Parathyroid adenoma (tissue), 2 donors: ENCODE results near the gene CACNA1C.
"Not testable (repeated sequence)": the region's sequence is repeated elsewhere in the genome, so short reads cannot be mapped to it uniquely, and the experiment has no call there.

Experiments
- H2AFZ ChIP-seq: fragments of 300-600 bp; sonication (generic); one replicate; pipeline ENCODE4 v1.7.0; 2017; ENCODE audit warnings: antibody characterized with exemption, mild to moderate bottlenecking
- H3K27ac ChIP-seq: fragments of 300-600 bp; sonication (generic); one replicate; pipeline ENCODE4 v1.7.0; 2017
- H3K27me3 ChIP-seq: fragments of 300-600 bp; sonication (generic); one replicate; pipeline ENCODE4 v1.7.0; 2017; ENCODE audit warnings: low read length; ENCODE audit not compliant: control insufficient read depth, insufficient read depth
- H3K36me3 ChIP-seq: fragments of 300-600 bp; sonication (generic); one replicate; pipeline ENCODE4 v1.7.0; 2017; ENCODE audit warnings: low read length; ENCODE audit not compliant: control insufficient read depth, insufficient read depth
- H3K4me1 ChIP-seq: fragments of 300-600 bp; sonication (generic); one replicate; pipeline ENCODE4 v1.7.0; 2017; ENCODE audit warnings: control low read depth
- H3K4me2 ChIP-seq: fragments of 300-600 bp; sonication (generic); one replicate; pipeline ENCODE4 v1.7.0; 2017; ENCODE audit warnings: low read length
- H3K4me3 ChIP-seq: fragments of 300-600 bp; sonication (generic); one replicate; pipeline ENCODE4 v1.7.0; 2017; ENCODE audit warnings: low read depth, low read length
- H3K79me2 ChIP-seq: fragments of 300-600 bp; sonication (generic); one replicate; pipeline ENCODE4 v1.7.0; 2017; ENCODE audit warnings: control low read depth
- H3K9ac ChIP-seq: fragments of 300-600 bp; sonication (generic); one replicate; pipeline ENCODE4 v1.7.0; 2017; ENCODE audit warnings: mild to moderate bottlenecking
- H3K9me3 ChIP-seq: fragments of 300-600 bp; sonication (generic); one replicate; pipeline ENCODE4 v1.7.0; 2017; ENCODE audit warnings: low read length; ENCODE audit not compliant: control insufficient read depth
- TF ChIP-seq, protein P1 (sequence below): fragments of 300-600 bp; sonication (generic); IDR thresholded peaks from one replicate; pipeline ENCODE4 v1.7.0; 2017; ENCODE audit warnings: antibody characterized with exemption, mild to moderate bottlenecking
- donor health status: primary hyperparathyroidism.

CACNA1C gene

DNA sequence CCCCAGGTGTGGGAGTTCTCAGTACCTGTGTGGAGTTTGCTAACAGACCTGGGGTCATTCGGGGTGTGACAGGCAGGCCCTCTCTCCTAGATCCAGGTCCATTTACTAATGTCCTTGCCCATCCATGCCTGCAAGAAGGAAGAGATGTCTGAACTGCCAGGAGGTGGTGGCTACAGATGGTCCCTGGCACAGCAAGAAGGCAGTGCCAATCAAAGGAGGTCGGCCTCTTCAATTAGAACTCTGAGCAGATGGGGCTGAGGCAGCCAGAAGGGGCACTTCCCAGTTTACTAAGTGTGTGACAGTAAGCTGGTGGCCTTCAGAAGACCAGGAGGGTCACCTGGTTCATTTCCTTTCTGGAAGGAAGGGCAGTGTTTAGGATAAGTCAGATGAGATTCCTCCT lies 202.5 kb downstream of the CACNA1C start:
- Histone ChIP-seq H2AFZ (no peak overlapping the region), H3K9me3 (no peaks in the 10 kb centered on the region), H3K36me3 (no peaks in the 10 kb centered on the region), H3K79me2 (no peaks in the 10 kb centered on the region), H3K4me2 (no peak overlapping the region), H3K27me3 (no peaks in the 10 kb centered on the region), H3K4me1 (no peaks in the 10 kb centered on the region), H3K4me3 (no peak overlapping the region), H3K9ac (no peak overlapping the region), H3K27ac (no peak overlapping the region)
- TF ChIP-seq, protein P1, sequence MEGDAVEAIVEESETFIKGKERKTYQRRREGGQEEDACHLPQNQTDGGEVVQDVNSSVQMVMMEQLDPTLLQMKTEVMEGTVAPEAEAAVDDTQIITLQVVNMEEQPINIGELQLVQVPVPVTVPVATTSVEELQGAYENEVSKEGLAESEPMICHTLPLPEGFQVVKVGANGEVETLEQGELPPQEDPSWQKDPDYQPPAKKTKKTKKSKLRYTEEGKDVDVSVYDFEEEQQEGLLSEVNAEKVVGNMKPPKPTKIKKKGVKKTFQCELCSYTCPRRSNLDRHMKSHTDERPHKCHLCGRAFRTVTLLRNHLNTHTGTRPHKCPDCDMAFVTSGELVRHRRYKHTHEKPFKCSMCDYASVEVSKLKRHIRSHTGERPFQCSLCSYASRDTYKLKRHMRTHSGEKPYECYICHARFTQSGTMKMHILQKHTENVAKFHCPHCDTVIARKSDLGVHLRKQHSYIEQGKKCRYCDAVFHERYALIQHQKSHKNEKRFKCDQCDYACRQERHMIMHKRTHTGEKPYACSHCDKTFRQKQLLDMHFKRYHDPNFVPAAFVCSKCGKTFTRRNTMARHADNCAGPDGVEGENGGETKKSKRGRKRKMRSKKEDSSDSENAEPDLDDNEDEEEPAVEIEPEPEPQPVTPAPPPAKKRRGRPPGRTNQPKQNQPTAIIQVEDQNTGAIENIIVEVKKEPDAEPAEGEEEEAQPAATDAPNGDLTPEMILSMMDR = no peak

DNA sequence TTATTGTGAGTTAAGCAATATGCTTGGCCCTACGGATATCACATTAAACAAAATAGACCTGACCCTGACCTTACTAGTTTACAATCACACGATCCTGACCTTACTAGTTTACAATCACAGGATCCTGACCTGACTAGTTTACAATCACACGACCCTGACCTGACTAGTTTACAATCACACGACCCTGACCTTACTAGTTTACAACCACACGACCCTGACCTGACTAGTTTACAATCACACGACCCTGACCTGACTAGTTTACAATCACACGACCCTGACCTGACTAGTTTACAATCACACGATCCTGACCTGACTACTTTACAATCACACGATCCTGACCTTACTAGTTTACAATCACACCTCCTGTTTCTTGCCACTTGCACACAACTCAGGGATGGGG lies 202.9 kb downstream of the CACNA1C start:
- H3K27ac ChIP-seq, H3K36me3 ChIP-seq, H3K9ac ChIP-seq, H3K9me3 ChIP-seq, H3K4me2 ChIP-seq, H3K4me3 ChIP-seq, H2AFZ ChIP-seq, H3K27me3 ChIP-seq, H3K79me2 ChIP-seq, H3K4me1 ChIP-seq: not testable (repeated sequence)

DNA sequence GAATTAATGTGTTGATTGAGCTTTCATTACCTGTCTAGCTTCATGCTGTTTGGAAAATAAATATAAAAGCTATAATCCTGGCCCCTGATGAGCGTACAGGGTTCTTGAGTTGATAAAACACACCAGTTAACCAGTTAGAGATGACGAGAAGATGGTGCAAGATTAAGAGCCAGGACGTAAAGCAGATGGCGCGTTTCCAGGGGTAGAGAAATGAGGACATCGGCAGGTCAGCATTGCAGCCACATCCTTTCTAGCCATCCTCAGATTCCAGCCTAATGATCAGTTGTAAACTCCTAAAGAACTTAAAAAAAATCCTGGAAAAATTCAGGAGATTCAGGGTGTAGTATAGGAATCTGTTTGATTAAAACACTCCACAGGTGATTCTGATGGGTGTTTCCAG lies 203.7 kb downstream of the CACNA1C start:
- Histone ChIP-seq H2AFZ (no peak overlapping the region), H3K27ac (no peak overlapping the region), H3K79me2 (no peaks in the 10 kb centered on the region), H3K4me1 (no peaks in the 10 kb centered on the region), H3K27me3 (no peaks in the 10 kb centered on the region), H3K36me3 (no peaks in the 10 kb centered on the region), H3K9me3 (no peaks in the 10 kb centered on the region), H3K9ac (no peak overlapping the region), H3K4me2 (no peak overlapping the region), H3K4me3 (no peak overlapping the region)
- TF ChIP-seq, protein P1 = no peak

DNA sequence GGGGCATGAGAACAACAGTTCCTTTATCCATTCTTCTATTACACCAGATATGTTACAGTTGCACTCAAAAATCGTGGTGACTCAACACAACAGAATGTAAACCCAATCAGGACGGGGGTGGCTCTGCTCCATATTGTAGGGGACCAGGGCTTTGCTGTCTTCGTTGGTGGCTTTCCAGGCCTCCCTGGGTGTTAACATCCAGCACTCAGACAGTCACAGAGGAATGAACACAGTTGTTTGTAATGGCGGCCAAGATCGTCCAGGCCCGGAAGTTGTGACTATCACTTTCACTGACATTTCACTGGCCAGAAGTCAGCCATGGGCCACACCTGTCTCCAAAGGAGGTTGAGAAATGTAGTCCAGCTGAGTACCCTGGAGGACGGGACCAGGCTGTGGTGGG lies 204.1 kb downstream of the CACNA1C start:
- Histone ChIP-seq H3K27me3 (no peaks in the 10 kb centered on the region), H3K9ac (no peak overlapping the region), H3K27ac (no peak overlapping the region), H3K36me3 (no peaks in the 10 kb centered on the region), H3K4me2 (no peak overlapping the region), H3K79me2 (no peaks in the 10 kb centered on the region), H3K4me1 (no peaks in the 10 kb centered on the region), H3K9me3 (no peaks in the 10 kb centered on the region), H2AFZ (no peak overlapping the region), H3K4me3 (no peak overlapping the region)
- TF ChIP-seq, protein P1 = no peak

DNA sequence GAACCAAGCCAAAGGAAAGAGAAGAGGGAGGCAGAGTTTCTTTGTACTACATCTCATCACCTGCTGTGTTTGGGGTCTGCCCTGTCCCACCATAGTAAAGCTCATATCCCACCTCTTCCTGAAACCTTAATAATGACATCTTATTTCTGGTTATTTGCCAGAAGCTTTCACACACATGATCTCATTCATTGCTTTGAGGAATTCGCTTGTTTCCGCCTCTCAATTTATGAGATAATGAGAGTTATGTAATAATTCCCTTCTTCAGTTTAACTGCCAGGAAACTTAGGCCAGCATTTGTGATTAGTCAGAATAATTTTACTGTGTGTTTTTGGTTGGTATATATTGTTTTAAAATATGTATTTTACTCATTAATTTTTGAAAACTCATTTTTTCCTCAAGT lies 205.2 kb downstream of the CACNA1C start:
- Histone ChIP-seq H3K36me3 (no peaks in the 10 kb centered on the region), H3K4me2 (no peak overlapping the region), H3K79me2 (no peaks in the 10 kb centered on the region), H2AFZ (no peak overlapping the region), H3K9me3 (no peaks in the 10 kb centered on the region), H3K4me3 (no peak overlapping the region), H3K4me1 (no peaks in the 10 kb centered on the region), H3K27me3 (no peaks in the 10 kb centered on the region), H3K9ac (no peak overlapping the region), H3K27ac (no peak overlapping the region)
- TF ChIP-seq, protein P1 = no peak
